ENCODE data around the gene TRERF1. TPM values are rescaled to one million over a fixed set of nuclear protein-coding genes. Genes with fewer than 3 reads are reported as not detected.

TRERF1 gene
- total and polyA plus RNA-seq, 2 of the 8 experiments (the other 6 are each of a cell fraction or from before 2014, with no cell fraction given) = 10.8 to 21.5 TPM

DNA sequence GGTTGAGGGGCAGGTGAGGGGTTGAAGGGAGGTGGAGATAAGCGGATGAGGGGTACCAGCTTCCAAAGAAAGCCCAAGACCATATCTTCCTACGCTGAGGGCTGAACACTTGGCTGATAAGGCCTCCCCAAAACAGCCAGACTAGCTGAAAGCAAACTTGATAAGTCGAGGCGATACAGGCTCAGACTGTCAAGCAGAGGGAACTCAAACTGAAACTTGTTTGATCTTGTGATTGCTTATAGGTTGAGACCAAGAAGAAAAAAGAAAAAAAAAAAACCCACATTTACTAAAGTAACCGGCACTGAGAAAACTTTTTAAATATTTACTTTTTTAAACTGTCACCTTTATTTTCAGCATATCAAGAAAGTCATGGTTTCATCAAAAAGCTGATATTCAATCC lies 73.6 kb downstream of the TRERF1 start:
- H3K23ac ChIP-seq (ENCODE audit: insufficient read length) = no peak overlapping the region
- peaks cover 7 to 19% of the 10 kb centered on the region in 2 experiments for H4K20me1 ChIP-seq (replicated peaks in 1 of 2; ENCODE audit: control insufficient read depth in 1 of 2, insufficient read depth in 2 of 2, low read length in 2 of 2)
- no peak overlapping the region for H2BK120ac ChIP-seq (replicated peaks; ENCODE audit: low read depth, low read length)
- no peak overlapping the region for H3K56ac ChIP-seq (replicated peaks; ENCODE audit: insufficient read length, low read depth, low read length)
- H2BK12ac ChIP-seq (ENCODE audit: low read depth, low read length) = no peak overlapping the region
- no peaks in the 10 kb centered on the region for H3K4me1 ChIP-seq (replicated peaks in 1 of 4; ENCODE audit: control insufficient read depth in 3 of 4, insufficient read depth in 4 of 4, low read length in 3 of 4)
- no peak overlapping the region for H4K5ac ChIP-seq (ENCODE audit: insufficient read length, low read depth, low read length)
- H3K36me3 ChIP-seq (ENCODE audit: control insufficient read depth in 2 of 4, insufficient read depth in 4 of 4, low read length in 3 of 4) = no peaks in the 10 kb centered on the region
- ChIA-PET CTCF (ENCODE audit: partially characterized antibody) (interaction anchor here (0.5 to 1.5 kb wide), 3 partner anchors 18 to 154 kb away, joined by 3 to 6 read pairs (median 3); no protein-coding TSS in a partner anchor), POLR2A (ENCODE audit: partially characterized antibody) (interaction anchor here (1.1 kb wide), 1 partner anchor 17 kb away, joined by 3 read pairs; no protein-coding TSS in a partner anchor)
- H3K79me2 ChIP-seq (ENCODE audit: control insufficient read depth in 1 of 2, insufficient read depth in 2 of 2, low read length in 2 of 2) = peaks cover 3 to 63% of the 10 kb centered on the region in 2 experiments; a peak in 2 of 4 replicates
- H2BK15ac ChIP-seq (ENCODE audit: low read length) = no peak overlapping the region
- WGBS, 2 experiments (ENCODE audit: extremely low coverage in 1 of 2, insufficient coverage in 1 of 2, insufficient read length in 1 of 2, insufficient replicate concordance in 2 of 2, low coverage in 1 of 2, low lambda C conversion rate in 2 of 2, missing lambda C conversion rate in 1 of 2) = 88% methylated on average over 5 of the region's 5 CpGs; no CpG with 5 or more reads in 1 of the 2 experiments
- H3K4me2 ChIP-seq (ENCODE audit: insufficient read depth in 1 of 2, low read depth in 2 of 2, low read length in 2 of 2) = no peak overlapping the region
- no peak overlapping the region for H4K91ac ChIP-seq (replicated peaks; ENCODE audit: insufficient read length, low read length)
- H3K27ac ChIP-seq (ENCODE audit: low read depth, low read length) = no peak overlapping the region
- no peak overlapping the region for H3K14ac ChIP-seq (ENCODE audit: insufficient read length)
- no peak overlapping the region for H3K4ac ChIP-seq (replicated peaks; ENCODE audit: insufficient read length, low read depth, low read length)
- H3K4me3 ChIP-seq (ENCODE audit: extremely low read depth in 1 of 4, insufficient read depth in 2 of 4, low read depth in 3 of 4, low read length in 4 of 4) = no peak overlapping the region
- H4K8ac ChIP-seq (ENCODE audit: extremely low read depth, insufficient read depth, low read length) = no peak overlapping the region
- no peak overlapping the region for H3K18ac ChIP-seq (ENCODE audit: extremely low read depth, low read length)
- H2BK5ac ChIP-seq (ENCODE audit: low read depth, low read length) = no peak overlapping the region
- DNase-seq (ENCODE audit: low read depth in 1 of 2, low spot score in 2 of 2) (no peak), FAIRE-seq (no peak)
- H3K79me1 ChIP-seq (ENCODE audit: low read depth, low read length) = peaks cover 22% of the 10 kb centered on the region
- H3K9ac ChIP-seq (replicated peaks in 1 of 4; ENCODE audit: extremely low read depth in 1 of 4, low read depth in 3 of 4, low read length in 3 of 4) = 0 out of 7 replicates have a peak overlapping the region, but pooled peaks of 1 of the 4 experiments have one; percentile 27
- no peak overlapping the region for H2BK20ac ChIP-seq (ENCODE audit: low read length)
- H3K27me3 ChIP-seq (replicated peaks in 1 of 4; ENCODE audit: control insufficient read depth in 3 of 4, extremely low read depth in 1 of 4, insufficient read depth in 3 of 4, low read length in 3 of 4) = no peaks in the 10 kb centered on the region
- H2AFZ ChIP-seq (ENCODE audit: low read length) = no peak overlapping the region
- H3K23me2 ChIP-seq (ENCODE audit: low read depth, low read length) = no peaks in the 10 kb centered on the region
- TF ChIP-seq MAX (IDR thresholded peaks at IDR 0.05) = no peak
- H3K9me3 ChIP-seq (ENCODE audit: insufficient read depth in 2 of 2, low read depth in 1 of 2, low read length in 1 of 2) = no peaks in the 10 kb centered on the region
- H2AK5ac ChIP-seq (ENCODE audit: low read depth, low read length) = no peak overlapping the region

Measured in H1 (cell line).